ENCODE data around the gene GLT1D1.

DNA sequence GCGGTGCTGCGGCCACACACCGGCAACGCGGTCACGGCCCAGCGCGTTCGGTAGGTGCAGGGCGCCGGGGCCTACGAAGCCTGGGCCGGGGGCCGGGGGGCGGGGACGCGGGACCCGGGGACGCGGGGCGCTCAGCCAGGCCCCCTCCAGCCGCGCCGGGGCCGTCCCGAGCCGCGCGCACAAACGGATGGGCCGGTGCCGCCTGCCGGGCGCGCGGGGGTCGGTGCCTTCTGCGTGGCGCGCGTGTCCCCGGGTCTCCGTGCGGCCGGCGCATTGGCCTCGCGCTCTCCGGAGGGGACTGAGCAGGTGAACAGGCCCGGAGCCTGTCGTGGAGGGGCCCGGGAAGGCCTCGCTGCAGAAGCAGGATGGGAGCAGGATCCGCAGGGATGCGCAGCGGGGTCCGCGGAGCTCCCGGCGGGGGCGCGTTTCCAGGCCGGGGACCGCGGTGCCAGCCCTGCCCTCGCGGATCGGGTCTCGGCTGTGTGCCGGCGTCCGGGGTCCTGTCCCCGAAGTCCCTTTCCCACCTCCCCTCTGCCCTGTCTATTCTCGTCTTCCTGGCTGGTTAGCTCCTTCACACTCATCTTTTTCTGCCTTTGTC, 421 bp downstream of the GLT1D1 start:
- TF ChIP-seq SUZ12 (IDR thresholded peaks at IDR 0.05) (no peak), FOXM1 (IDR thresholded peaks at IDR 0.05; ENCODE audit: borderline replicate concordance) (no peak), L3MBTL2 (conservative IDR thresholded peaks at IDR 0.05) (no peak), SP1 (IDR thresholded peaks at IDR 0.05) (no peak), ZNF384 (IDR thresholded peaks at IDR 0.05) (no peak), ARNT (IDR thresholded peaks at IDR 0.05) (no peak), CTBP1 (IDR thresholded peaks at IDR 0.05; ENCODE audit: borderline replicate concordance) (no peak), TARDBP (IDR thresholded peaks at IDR 0.05) (no peak), FOXA1 (IDR thresholded peaks at IDR 0.05) (no peak), FOXK2 (IDR thresholded peaks at IDR 0.05) (no peak), BHLHE40 (IDR thresholded peaks at IDR 0.05; ENCODE audit: borderline replicate concordance) (no peak), ELF4 (IDR thresholded peaks at IDR 0.05) (no peak)
